Measurements from ENCODE around the gene ADRB1. TPM values are rescaled to one million over a fixed set of nuclear protein-coding genes. Genes with fewer than 3 reads are reported as not detected.

Gene ADRB1
- total RNA-seq, 4 donors from 2014 or later: 1.8 to 9.1 (median 6.8) TPM

DNA sequence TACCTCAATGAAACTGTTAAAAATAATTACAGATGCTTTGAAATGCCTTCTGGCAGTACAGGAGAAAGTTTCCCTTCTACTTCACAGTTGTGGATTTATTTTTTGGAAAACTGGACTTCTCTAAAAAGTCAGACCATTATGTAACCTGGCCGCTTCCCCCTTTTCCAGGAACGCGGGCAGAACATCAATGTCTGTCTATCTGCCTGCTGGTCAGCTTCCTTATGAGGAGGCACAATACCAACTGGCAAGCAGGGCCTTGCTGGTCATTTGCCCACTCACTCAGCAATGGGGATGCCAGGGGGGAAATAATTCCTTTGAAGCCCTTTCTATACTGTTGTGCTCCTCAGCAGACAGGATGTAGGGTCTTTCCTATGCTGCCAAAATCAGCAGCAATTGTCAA, 22.5 kb upstream of the ADRB1 start:
- Histone ChIP-seq H3K27ac (no peak overlapping the region), H3K4me3 (no peak overlapping the region), H3K4me1 (peaks cover 0 to 6% (median 0%) of the 10 kb centered on the region in 3 donors), H3K9me3 (no peaks in the 10 kb centered on the region), H3K36me3 (no peaks in the 10 kb centered on the region), H3K27me3 (no peaks in the 10 kb centered on the region)
- WGBS, 2 donors (ENCODE audit: low coverage in 1 of 2): 49 to 67% methylated on average over 3 of the region's 3 CpGs
- no peak for ATAC-seq
- TF ChIP-seq POLR2AphosphoS5 (IDR thresholded peaks at IDR 0.05) (no peak), POLR2A (IDR thresholded peaks at IDR 0.05) (no peak), EP300 (IDR thresholded peaks at IDR 0.05) (no peak)
- TF ChIP-seq, protein P1, sequence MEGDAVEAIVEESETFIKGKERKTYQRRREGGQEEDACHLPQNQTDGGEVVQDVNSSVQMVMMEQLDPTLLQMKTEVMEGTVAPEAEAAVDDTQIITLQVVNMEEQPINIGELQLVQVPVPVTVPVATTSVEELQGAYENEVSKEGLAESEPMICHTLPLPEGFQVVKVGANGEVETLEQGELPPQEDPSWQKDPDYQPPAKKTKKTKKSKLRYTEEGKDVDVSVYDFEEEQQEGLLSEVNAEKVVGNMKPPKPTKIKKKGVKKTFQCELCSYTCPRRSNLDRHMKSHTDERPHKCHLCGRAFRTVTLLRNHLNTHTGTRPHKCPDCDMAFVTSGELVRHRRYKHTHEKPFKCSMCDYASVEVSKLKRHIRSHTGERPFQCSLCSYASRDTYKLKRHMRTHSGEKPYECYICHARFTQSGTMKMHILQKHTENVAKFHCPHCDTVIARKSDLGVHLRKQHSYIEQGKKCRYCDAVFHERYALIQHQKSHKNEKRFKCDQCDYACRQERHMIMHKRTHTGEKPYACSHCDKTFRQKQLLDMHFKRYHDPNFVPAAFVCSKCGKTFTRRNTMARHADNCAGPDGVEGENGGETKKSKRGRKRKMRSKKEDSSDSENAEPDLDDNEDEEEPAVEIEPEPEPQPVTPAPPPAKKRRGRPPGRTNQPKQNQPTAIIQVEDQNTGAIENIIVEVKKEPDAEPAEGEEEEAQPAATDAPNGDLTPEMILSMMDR (IDR thresholded peaks at IDR 0.05): no peak

DNA sequence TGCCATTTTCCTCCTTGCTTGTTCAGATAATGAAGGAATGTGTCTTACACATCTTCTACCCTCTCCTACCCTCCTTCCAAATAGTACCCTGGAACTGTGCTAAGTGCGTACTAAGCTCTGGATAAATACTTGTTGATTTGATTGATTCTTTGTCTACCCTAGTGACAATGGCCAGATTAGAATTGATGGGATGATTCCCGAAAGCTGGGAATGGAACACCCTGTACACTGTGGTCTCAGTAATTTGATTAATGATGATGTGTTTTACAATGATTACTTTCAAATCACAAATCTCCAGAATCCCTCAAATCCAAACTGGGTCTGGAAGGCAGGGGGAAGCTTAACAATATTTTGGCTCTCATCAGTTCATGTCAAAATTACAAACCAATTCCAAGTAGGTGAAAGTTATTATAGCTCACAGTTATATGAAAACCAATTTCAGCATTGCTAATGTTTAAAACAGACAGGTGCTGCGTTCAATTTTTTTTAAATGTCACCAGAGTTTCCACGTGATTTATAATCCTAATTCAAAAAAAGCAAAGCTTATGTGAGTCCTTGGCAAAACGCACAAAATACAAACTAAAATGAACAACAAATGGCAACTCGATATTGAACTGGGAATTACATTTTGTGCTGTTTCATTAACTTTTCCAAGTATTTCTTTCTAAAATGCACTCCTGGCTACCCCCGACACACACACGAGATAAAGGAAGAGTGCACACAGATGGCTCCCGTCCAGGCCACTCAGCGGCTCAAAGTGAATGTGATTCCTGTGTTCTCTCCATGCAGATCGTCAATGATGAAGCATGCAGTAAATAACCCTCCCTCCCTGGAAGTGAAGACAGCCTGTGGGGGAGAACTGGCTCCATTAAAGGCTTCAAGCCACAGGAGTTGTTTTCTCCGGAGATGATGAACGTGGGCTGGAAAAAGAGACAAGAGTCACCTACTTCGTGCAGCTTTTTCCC, 21.7 kb upstream of the ADRB1 start:
- H3K9me3 ChIP-seq: no peaks in the 10 kb centered on the region
- WGBS, 2 donors (ENCODE audit: low coverage in 1 of 2): 23 to 51% methylated on average over 12 to 13 of the region's 14 CpGs
- peaks cover 0 to 6% (median 0%) of the 10 kb centered on the region in 3 donors for H3K4me1 ChIP-seq
- H3K4me3 ChIP-seq: no peak overlapping the region
- H3K27me3 ChIP-seq: no peaks in the 10 kb centered on the region
- TF ChIP-seq POLR2AphosphoS5 (IDR thresholded peaks at IDR 0.05) (no peak), EP300 (IDR thresholded peaks at IDR 0.05) (no peak), POLR2A (IDR thresholded peaks at IDR 0.05) (no peak)
- peak; percentile 23 for ATAC-seq
- H3K36me3 ChIP-seq: no peaks in the 10 kb centered on the region
- H3K27ac ChIP-seq: no peak overlapping the region

DNA sequence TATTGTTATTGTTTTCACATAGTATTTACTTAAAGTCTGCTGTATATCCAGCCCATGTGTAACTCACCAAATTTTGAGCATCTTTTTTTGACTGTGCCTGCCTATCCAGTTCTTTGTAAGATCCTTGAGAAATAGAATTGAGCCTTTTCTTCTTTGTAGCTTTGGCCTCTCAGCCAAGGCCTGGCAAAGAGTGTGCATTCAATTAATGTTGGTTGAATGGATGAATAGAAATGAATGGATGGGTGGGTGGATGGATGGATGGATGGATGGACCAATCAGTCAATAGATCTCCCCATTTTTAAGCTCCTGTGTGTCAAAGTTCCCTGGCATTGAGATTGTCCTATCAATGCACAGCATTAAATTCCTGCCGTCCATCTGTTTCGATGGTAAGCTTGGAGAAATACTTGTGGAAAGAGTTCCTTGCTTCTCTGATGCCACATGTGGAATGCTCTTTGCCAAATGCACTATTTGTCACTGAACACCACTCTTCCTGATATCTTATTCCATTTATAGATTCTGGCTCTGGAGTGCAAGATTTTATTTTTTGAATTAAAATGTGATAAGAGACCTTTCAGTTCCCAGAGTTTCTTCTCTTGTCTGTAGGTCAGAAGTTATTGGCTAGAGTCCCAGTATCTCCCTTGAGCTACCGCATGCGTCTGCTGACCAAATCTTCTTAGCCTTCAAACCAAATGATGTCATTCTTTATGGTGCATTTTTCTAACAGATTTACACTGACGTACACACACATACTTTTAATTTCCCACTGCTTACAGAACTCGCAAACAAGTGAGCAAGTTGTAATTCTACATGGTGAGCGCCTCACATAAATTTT, 20.7 kb upstream of the ADRB1 start:
- no peak overlapping the region for H3K4me3 ChIP-seq
- no peak for TF ChIP-seq EP300 (IDR thresholded peaks at IDR 0.05)
- TF ChIP-seq, protein P1 (IDR thresholded peaks at IDR 0.05): no peak
- TF ChIP-seq POLR2AphosphoS5 (IDR thresholded peaks at IDR 0.05): no peak
- no peak for TF ChIP-seq POLR2A (IDR thresholded peaks at IDR 0.05)
- H3K27ac ChIP-seq: no peak overlapping the region
- no peaks in the 10 kb centered on the region for H3K9me3 ChIP-seq
- peaks cover 0 to 6% (median 0%) of the 10 kb centered on the region in 3 donors for H3K4me1 ChIP-seq
- ATAC-seq: no peak
- H3K36me3 ChIP-seq: no peaks in the 10 kb centered on the region
- no peaks in the 10 kb centered on the region for H3K27me3 ChIP-seq
- 71 to 88% methylated on average over 7 of the region's 7 CpGs for WGBS, 2 donors (ENCODE audit: low coverage in 1 of 2)

DNA sequence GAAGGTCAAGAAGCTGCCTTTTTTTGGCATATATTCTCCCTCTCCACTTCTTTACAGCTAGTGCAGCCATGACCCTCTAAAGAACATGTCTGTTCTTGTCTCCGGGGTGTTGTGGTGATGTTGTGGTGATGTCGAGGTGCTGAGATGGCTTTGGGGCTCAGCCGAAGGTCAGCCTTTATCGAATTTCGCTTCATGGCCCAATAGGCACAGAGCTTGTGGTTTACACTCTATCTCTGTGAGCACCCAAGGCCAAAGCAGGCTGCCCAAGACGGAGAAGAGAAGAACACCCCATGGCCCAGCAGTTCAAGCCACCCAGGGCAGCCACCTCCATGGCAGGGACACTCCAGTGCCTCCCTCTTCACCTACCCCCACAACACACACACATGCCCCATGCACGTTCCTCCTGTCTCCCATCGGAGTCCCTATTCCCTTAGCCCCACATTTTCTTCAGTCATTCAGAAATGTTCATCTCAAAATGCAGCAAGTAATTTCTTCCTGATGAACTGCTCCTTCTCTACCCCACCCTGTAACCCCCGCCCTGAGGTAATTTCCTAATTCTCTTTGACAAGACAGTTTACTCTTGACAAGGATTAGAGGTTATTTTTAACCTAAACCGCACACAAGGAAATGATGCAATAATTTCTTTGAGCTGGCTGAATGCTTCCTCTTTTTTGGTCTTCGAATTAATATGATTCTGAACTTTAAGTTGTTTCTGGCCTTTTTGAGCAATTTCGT, 18.6 kb upstream of the ADRB1 start:
- TF ChIP-seq, protein P1 (IDR thresholded peaks at IDR 0.05): no peak
- TF ChIP-seq POLR2A (IDR thresholded peaks at IDR 0.05) (no peak), EP300 (IDR thresholded peaks at IDR 0.05) (no peak), POLR2AphosphoS5 (IDR thresholded peaks at IDR 0.05) (no peak)
- Histone ChIP-seq H3K36me3 (no peaks in the 10 kb centered on the region), H3K27me3 (no peaks in the 10 kb centered on the region), H3K4me1 (peaks cover 0 to 6% (median 0%) of the 10 kb centered on the region in 3 donors), H3K27ac (no peak overlapping the region), H3K9me3 (no peaks in the 10 kb centered on the region), H3K4me3 (no peak overlapping the region)
- ATAC-seq: no peak
- 68 to 88% methylated on average over 5 to 8 of the region's 12 CpGs for WGBS, 2 donors (ENCODE audit: low coverage in 1 of 2)

Data from gastroesophageal sphincter (tissue), 4 donors.